Measurements from ENCODE around the gene MME.

The MME gene

GRCh38 chr3:155096303-155097008 lies 16.3 kb downstream of the MME start:
- Histone ChIP-seq H3K23ac (ENCODE audit: low read depth, low read length, poor library complexity) (no peak overlapping the region), H2AFZ (ENCODE audit: low read length) (no peak overlapping the region), H3K4me1 (ENCODE audit: control insufficient read depth in 2 of 2, insufficient read depth in 1 of 2, low read depth in 1 of 2, low read length in 2 of 2) (no peaks in the 10 kb centered on the region), H2BK15ac (ENCODE audit: low read length) (no peak overlapping the region), H3K14ac (ENCODE audit: low read length) (no peak overlapping the region), H3K36me3 (replicated peaks in 1 of 2; ENCODE audit: control insufficient read depth in 2 of 2, insufficient read depth in 2 of 2, low read length in 2 of 2) (no peaks in the 10 kb centered on the region), H2BK5ac (ENCODE audit: low read length) (no peak overlapping the region), H2BK12ac (ENCODE audit: low read length) (no peak overlapping the region), H2AK5ac (ENCODE audit: low read depth, low read length) (no peak overlapping the region), H3K9me3 (replicated peaks in 1 of 2; ENCODE audit: control insufficient read depth in 2 of 2, insufficient read depth in 1 of 2, low read depth in 1 of 2, low read length in 2 of 2) (no peaks in the 10 kb centered on the region), H3K79me1 (ENCODE audit: low read depth, low read length) (no peaks in the 10 kb centered on the region), H3K9ac (ENCODE audit: low read depth, low read length, poor library complexity) (no peak overlapping the region), H3K27ac (replicated peaks; ENCODE audit: low read length) (no peak overlapping the region), H3K18ac (ENCODE audit: low read length) (no peak overlapping the region), H3K4ac (ENCODE audit: low read length) (no peak overlapping the region), H3K4me3 (ENCODE audit: low read length in 2 of 2) (no peak overlapping the region), H4K8ac (ENCODE audit: low read depth, low read length) (no peak overlapping the region), H3K4me2 (ENCODE audit: insufficient read depth, low read length, poor library complexity, severe bottlenecking) (no peak overlapping the region), H2BK120ac (ENCODE audit: low read depth, low read length) (no peak overlapping the region), H4K91ac (ENCODE audit: low read depth, low read length, poor library complexity) (no peak overlapping the region), H3K27me3 (ENCODE audit: control insufficient read depth in 3 of 3, insufficient read depth in 3 of 3, low read depth in 1 of 3, low read length in 3 of 3) (no peaks in the 10 kb centered on the region)
- no CpG with 5 or more reads among the region's 4 CpGs for WGBS, 2 donors (ENCODE audit: extremely low coverage in 2 of 2, insufficient read length in 2 of 2, insufficient replicate concordance in 1 of 2)
- no peak for DNase-seq (ENCODE audit: low spot score)

- no CpG with 5 or more reads among the region's 2 CpGs for WGBS, 2 donors (ENCODE audit: extremely low coverage in 2 of 2, insufficient read length in 2 of 2, insufficient replicate concordance in 1 of 2)
- Histone ChIP-seq H3K9me3 (replicated peaks in 1 of 2; ENCODE audit: control insufficient read depth in 2 of 2, insufficient read depth in 1 of 2, low read depth in 1 of 2, low read length in 2 of 2) (no peaks in the 10 kb centered on the region), H3K27ac (replicated peaks; ENCODE audit: low read length) (no peak overlapping the region), H3K4ac (ENCODE audit: low read length) (no peak overlapping the region), H2BK120ac (ENCODE audit: low read depth, low read length) (no peak overlapping the region), H3K14ac (ENCODE audit: low read length) (no peak overlapping the region), H3K18ac (ENCODE audit: low read length) (no peak overlapping the region), H4K8ac (ENCODE audit: low read depth, low read length) (no peak overlapping the region), H3K4me1 (ENCODE audit: control insufficient read depth in 2 of 2, insufficient read depth in 1 of 2, low read depth in 1 of 2, low read length in 2 of 2) (no peaks in the 10 kb centered on the region), H2AK5ac (ENCODE audit: low read depth, low read length) (no peak overlapping the region), H4K91ac (ENCODE audit: low read depth, low read length, poor library complexity) (no peak overlapping the region), H2BK15ac (ENCODE audit: low read length) (no peak overlapping the region), H3K23ac (ENCODE audit: low read depth, low read length, poor library complexity) (no peak overlapping the region), H3K4me2 (ENCODE audit: insufficient read depth, low read length, poor library complexity, severe bottlenecking) (no peak overlapping the region), H2AFZ (ENCODE audit: low read length) (no peak overlapping the region), H3K9ac (ENCODE audit: low read depth, low read length, poor library complexity) (no peak overlapping the region), H3K79me1 (ENCODE audit: low read depth, low read length) (no peaks in the 10 kb centered on the region), H3K27me3 (ENCODE audit: control insufficient read depth in 3 of 3, insufficient read depth in 3 of 3, low read depth in 1 of 3, low read length in 3 of 3) (no peaks in the 10 kb centered on the region), H3K4me3 (ENCODE audit: low read length in 2 of 2) (no peak overlapping the region), H2BK5ac (ENCODE audit: low read length) (no peak overlapping the region), H2BK12ac (ENCODE audit: low read length) (no peak overlapping the region), H3K36me3 (replicated peaks in 1 of 2; ENCODE audit: control insufficient read depth in 2 of 2, insufficient read depth in 2 of 2, low read length in 2 of 2) (no peaks in the 10 kb centered on the region)
- no peak for DNase-seq (ENCODE audit: low spot score)
These were observed 16.9 kb downstream of the MME start for GRCh38 chr3:155097009-155097349.

DNA sequence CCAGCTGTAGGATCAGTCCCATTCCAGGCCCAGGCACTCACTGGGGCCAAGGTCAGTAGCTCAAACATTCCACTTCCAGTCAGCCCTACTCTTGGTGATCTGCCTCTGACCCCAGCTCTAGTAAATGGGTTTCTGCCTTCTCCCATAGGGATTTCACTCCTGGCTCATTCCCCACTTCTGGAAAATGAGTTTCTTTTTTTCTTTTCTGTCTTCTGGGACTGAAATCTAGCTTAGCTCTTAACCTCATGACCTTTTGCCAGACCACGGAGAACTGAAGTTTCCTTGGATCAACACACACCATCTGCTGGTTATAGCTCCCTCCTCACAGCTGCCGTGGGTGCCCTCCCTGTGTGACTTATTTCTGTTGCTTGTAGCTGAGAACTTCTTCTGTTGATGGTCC lies 21.3 kb downstream of the MME start:
- no peak overlapping the region for H2BK12ac ChIP-seq (ENCODE audit: low read length)
- H3K23ac ChIP-seq (ENCODE audit: low read depth, low read length, poor library complexity) = no peak overlapping the region
- no peak overlapping the region for H3K4ac ChIP-seq (ENCODE audit: low read length)
- H3K4me1 ChIP-seq (ENCODE audit: control insufficient read depth in 2 of 2, insufficient read depth in 1 of 2, low read depth in 1 of 2, low read length in 2 of 2) = no peaks in the 10 kb centered on the region
- no CpG with 5 or more reads among the region's 2 CpGs for WGBS, 2 donors (ENCODE audit: extremely low coverage in 2 of 2, insufficient read length in 2 of 2, insufficient replicate concordance in 1 of 2)
- no peak overlapping the region for H4K8ac ChIP-seq (ENCODE audit: low read depth, low read length)
- H3K36me3 ChIP-seq (replicated peaks in 1 of 2; ENCODE audit: control insufficient read depth in 2 of 2, insufficient read depth in 2 of 2, low read length in 2 of 2) = no peaks in the 10 kb centered on the region
- H3K9me3 ChIP-seq (replicated peaks in 1 of 2; ENCODE audit: control insufficient read depth in 2 of 2, insufficient read depth in 1 of 2, low read depth in 1 of 2, low read length in 2 of 2) = no peaks in the 10 kb centered on the region
- peaks cover 0 to 11% (median 0%) of the 10 kb centered on the region in 3 experiments for H3K27me3 ChIP-seq (ENCODE audit: control insufficient read depth in 3 of 3, insufficient read depth in 3 of 3, low read depth in 1 of 3, low read length in 3 of 3)
- H2AK5ac ChIP-seq (ENCODE audit: low read depth, low read length) = no peak overlapping the region
- no peaks in the 10 kb centered on the region for H3K79me1 ChIP-seq (ENCODE audit: low read depth, low read length)
- H4K91ac ChIP-seq (ENCODE audit: low read depth, low read length, poor library complexity) = no peak overlapping the region
- H3K4me3 ChIP-seq (ENCODE audit: low read length in 2 of 2) = no peak overlapping the region
- H3K18ac ChIP-seq (ENCODE audit: low read length) = no peak overlapping the region
- H3K14ac ChIP-seq (ENCODE audit: low read length) = no peak overlapping the region
- no peak for DNase-seq (ENCODE audit: low spot score)
- no peak overlapping the region for H2BK15ac ChIP-seq (ENCODE audit: low read length)
- no peak overlapping the region for H3K27ac ChIP-seq (replicated peaks; ENCODE audit: low read length)
- H3K9ac ChIP-seq (ENCODE audit: low read depth, low read length, poor library complexity) = no peak overlapping the region
- no peak overlapping the region for H3K4me2 ChIP-seq (ENCODE audit: insufficient read depth, low read length, poor library complexity, severe bottlenecking)
- no peak overlapping the region for H2BK5ac ChIP-seq (ENCODE audit: low read length)
- H2BK120ac ChIP-seq (ENCODE audit: low read depth, low read length) = no peak overlapping the region
- H2AFZ ChIP-seq (ENCODE audit: low read length) = no peak overlapping the region

DNA sequence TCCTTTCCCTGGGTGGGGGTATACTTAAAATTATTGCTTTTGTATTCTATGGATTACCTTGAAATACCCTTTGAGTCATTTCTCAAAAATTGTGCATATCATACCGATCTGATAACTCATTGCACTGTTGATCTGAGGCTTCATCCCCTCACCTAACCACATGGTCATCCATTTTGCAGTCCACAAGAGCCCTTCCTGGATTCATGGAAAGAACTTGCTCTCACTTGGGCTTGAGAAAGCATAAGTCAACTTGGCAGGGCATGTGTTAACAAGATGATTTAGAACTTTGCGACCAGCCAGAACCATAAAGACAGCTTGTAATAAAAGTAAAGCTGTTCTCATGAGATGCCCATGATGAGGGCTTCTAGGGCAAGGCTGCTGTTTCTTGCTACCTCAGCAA lies 22.2 kb downstream of the MME start:
- H3K9ac ChIP-seq (ENCODE audit: low read depth, low read length, poor library complexity) = no peak overlapping the region

More for the DNA sequence above, 22.2 kb downstream of the MME start:
- Histone ChIP-seq H4K8ac (ENCODE audit: low read depth, low read length) (no peak overlapping the region), H2BK120ac (ENCODE audit: low read depth, low read length) (no peak overlapping the region), H3K4me1 (ENCODE audit: control insufficient read depth in 2 of 2, insufficient read depth in 1 of 2, low read depth in 1 of 2, low read length in 2 of 2) (no peaks in the 10 kb centered on the region), H3K18ac (ENCODE audit: low read length) (no peak overlapping the region), H3K4me2 (ENCODE audit: insufficient read depth, low read length, poor library complexity, severe bottlenecking) (no peak overlapping the region), H2BK12ac (ENCODE audit: low read length) (no peak overlapping the region), H2AK5ac (ENCODE audit: low read depth, low read length) (no peak overlapping the region), H2BK15ac (ENCODE audit: low read length) (no peak overlapping the region), H2AFZ (ENCODE audit: low read length) (no peak overlapping the region), H3K79me1 (ENCODE audit: low read depth, low read length) (no peaks in the 10 kb centered on the region), H2BK5ac (ENCODE audit: low read length) (no peak overlapping the region), H3K23ac (ENCODE audit: low read depth, low read length, poor library complexity) (no peak overlapping the region), H3K4ac (ENCODE audit: low read length) (no peak overlapping the region), H3K36me3 (replicated peaks in 1 of 2; ENCODE audit: control insufficient read depth in 2 of 2, insufficient read depth in 2 of 2, low read length in 2 of 2) (no peaks in the 10 kb centered on the region), H3K4me3 (ENCODE audit: low read length in 2 of 2) (no peak overlapping the region), H3K14ac (ENCODE audit: low read length) (no peak overlapping the region), H3K27ac (replicated peaks; ENCODE audit: low read length) (no peak overlapping the region), H3K27me3 (ENCODE audit: control insufficient read depth in 3 of 3, insufficient read depth in 3 of 3, low read depth in 1 of 3, low read length in 3 of 3) (peaks cover 0 to 11% (median 0%) of the 10 kb centered on the region in 3 experiments), H4K91ac (ENCODE audit: low read depth, low read length, poor library complexity) (no peak overlapping the region), H3K9me3 (replicated peaks in 1 of 2; ENCODE audit: control insufficient read depth in 2 of 2, insufficient read depth in 1 of 2, low read depth in 1 of 2, low read length in 2 of 2) (no peaks in the 10 kb centered on the region)
- DNase-seq (ENCODE audit: low spot score) = no peak
- no CpG with 5 or more reads among the region's 2 CpGs for WGBS, 2 donors (ENCODE audit: extremely low coverage in 2 of 2, insufficient read length in 2 of 2, insufficient replicate concordance in 1 of 2)
